ENCODE data around the gene TTN. TPM values are rescaled to one million over a fixed set of nuclear protein-coding genes. Genes with fewer than 3 reads are reported as not detected.
A peak's percentile ranks its signal among the peaks of the same experiment; 100 is the strongest.

TTN gene
- total and polyA plus RNA-seq, 2 of the 4 experiments (the other 2 are of a cell fraction): 0.02 to 0.18 TPM

DNA sequence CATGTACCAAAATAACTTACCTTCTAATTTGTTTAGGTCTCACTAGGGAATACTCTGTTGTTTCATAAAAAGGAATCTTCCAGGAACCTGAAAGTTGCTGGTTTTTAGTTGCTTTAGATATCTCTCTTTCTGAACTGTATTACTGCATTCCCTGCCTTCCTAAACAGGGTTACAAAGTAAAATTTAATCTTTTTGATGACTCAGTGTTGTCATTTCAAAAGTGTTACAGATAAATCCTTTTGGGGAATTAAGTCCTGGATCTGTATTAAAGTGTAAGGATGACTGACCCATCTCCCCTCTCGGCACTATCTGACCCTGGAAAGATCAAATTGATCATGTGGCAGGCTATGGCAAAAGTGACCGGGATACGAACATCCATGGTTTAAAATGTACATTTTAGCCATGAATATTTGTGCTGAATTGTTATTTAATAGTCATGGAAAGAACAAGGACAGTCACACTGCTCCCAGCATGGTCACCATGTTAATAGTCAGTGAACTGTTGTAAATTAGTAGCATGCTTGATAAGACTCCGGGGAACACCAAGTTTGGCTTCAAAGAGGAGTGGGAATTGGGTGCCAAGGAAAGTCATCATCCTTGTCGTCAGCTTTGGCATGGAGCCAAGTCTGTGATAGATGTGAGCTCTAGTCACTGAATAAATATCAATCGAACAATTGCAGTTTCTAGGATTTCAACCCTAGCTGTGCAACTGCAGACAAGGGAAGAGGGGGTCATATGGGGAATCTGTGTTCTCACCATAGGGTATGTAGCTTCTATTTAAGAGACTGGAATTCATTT, 322.8 kb downstream of the TTN start:
- Histone ChIP-seq H2BK20ac (ENCODE audit: low read depth, low read length) (no peak overlapping the region), H3K79me1 (ENCODE audit: low read depth in 1 of 2, low read length in 2 of 2) (peaks cover 15 to 50% of the 10 kb centered on the region in 2 experiments), H4K91ac (ENCODE audit: insufficient read depth, low read depth, low read length) (no peak overlapping the region), H2BK15ac (ENCODE audit: low read depth, low read length) (no peak overlapping the region), H3K14ac (replicated peaks; ENCODE audit: low read depth, low read length) (no peak overlapping the region), H3K4ac (ENCODE audit: low read depth, low read length) (no peak overlapping the region), H3K9me3 (ENCODE audit: control insufficient read depth, insufficient read depth, low read length) (no peaks in the 10 kb centered on the region), H2AK9ac (replicated peaks; ENCODE audit: low read depth, low read length, poor library complexity) (no peak overlapping the region), H4K20me1 (ENCODE audit: insufficient read depth, low read length) (peaks cover 28% of the 10 kb centered on the region), H3K23ac (ENCODE audit: low read depth, low read length) (no peak overlapping the region), H3K56ac (ENCODE audit: extremely low read depth, insufficient read depth, low read length) (no peak overlapping the region), H3K9me1 (ENCODE audit: insufficient read depth, low read length) (peaks cover 10% of the 10 kb centered on the region), H2AK5ac (ENCODE audit: low read depth, low read length) (no peak overlapping the region), H4K5ac (ENCODE audit: low read depth, low read length) (no peak overlapping the region), H2AFZ (replicated peaks; ENCODE audit: low read length, poor library complexity) (no peak overlapping the region), H3K27me3 (ENCODE audit: control insufficient read depth, insufficient read depth, low read length) (no peaks in the 10 kb centered on the region), H3K4me1 (ENCODE audit: control insufficient read depth, insufficient read depth, low read length) (peaks cover 8% of the 10 kb centered on the region), H3K4me2 (ENCODE audit: low read depth, low read length) (peak overlapping the region; percentile 38; the same call in 1 of the 2 replicates), H3K36me3 (ENCODE audit: control insufficient read depth, insufficient read depth, low read length) (peaks cover 1% of the 10 kb centered on the region; the same call in 1 of the 2 replicates), H2BK5ac (ENCODE audit: low read depth, low read length, poor library complexity, severe bottlenecking) (no peak overlapping the region), H3K27ac (ENCODE audit: insufficient read depth, low read length) (no peak overlapping the region), H3K9ac (ENCODE audit: low read depth, low read length) (no peak overlapping the region), H3K18ac (ENCODE audit: low read depth, low read length) (no peak overlapping the region), H4K8ac (ENCODE audit: low read depth in 2 of 2, low read length in 2 of 2) (no peak overlapping the region), H2BK120ac (ENCODE audit: low read depth, low read length) (no peak overlapping the region), H3K4me3 (ENCODE audit: insufficient read depth, low read depth, low read length) (no peak overlapping the region)
- POLR2A ChIA-PET (ENCODE audit: unreplicated experiment): no interaction called here
- DNase-seq (peak; percentile 30), ATAC-seq (ENCODE audit: low read depth) (no peak)
- WGBS, 2 experiments (ENCODE audit: extremely low coverage in 2 of 2, insufficient read length in 1 of 2): 67% methylated on average over 3 of the region's 6 CpGs; no CpG with 5 or more reads in 1 of the 2 experiments
- dilution Hi-C loops (cut with HindIII; ENCODE audit: low sequenced_read_pairs, unreplicated experiment) (no loop called here), in situ Hi-C loops (cut with MboI; ENCODE audit: low sequenced_read_pairs) (no loop called here), intact Hi-C loops (cut with micrococcal nuclease) (no loop called here)
- no TSS peak for BruUV-seq (replicated peaks)
- CTCF ChIA-PET: no interaction called here
- TF ChIP-seq USF2 (IDR thresholded peaks at IDR 0.05; ENCODE audit: low read depth, low read length) (no peak), SMC3 (IDR thresholded peaks at IDR 0.05; ENCODE audit: low read depth, low read length) (no peak), ELK1 (IDR thresholded peaks at IDR 0.05; ENCODE audit: borderline replicate concordance, low read depth, low read length) (no peak), CHD1 (IDR thresholded peaks at IDR 0.05; ENCODE audit: low read depth, low read length) (no peak), CTCF (conservative IDR thresholded peaks at IDR 0.05; ENCODE audit: low read depth, low read length) (no peak), RFX5 (IDR thresholded peaks at IDR 0.05; ENCODE audit: low read depth, low read length) (no peak), MAFK (IDR thresholded peaks at IDR 0.05; ENCODE audit: low read depth, low read length) (peak; percentile 37; the same call in 1 of the 2 replicates), RCOR1 (IDR thresholded peaks at IDR 0.05; ENCODE audit: insufficient replicate concordance, low read length) (no peak)

Measured in IMR-90 (cell line).